ENCODE results near the gene NDUFS8.

NDUFS8 gene

GRCh38 chr11:68003846-68004550 is 26.5 kb upstream of the NDUFS8 start, which contains the start of gene UNC93B1:
TSS of gene UNC93B1 (minus strand) at chr11:68004097. CDS start at chr11:68004043, 54 bp downstream.
- peak; percentile 57 to 78 for DNase-seq

GRCh38 chr11:68004551-68005335 is 25.7 kb upstream of the NDUFS8 start:
- no peak for DNase-seq

GRCh38 chr11:68006606-68007166 is 23.8 kb upstream of the NDUFS8 start:
- DNase-seq, result no peak

GRCh38 chr11:68007498-68008380 is 22.7 kb upstream of the NDUFS8 start:
- no peak for DNase-seq

GRCh38 chr11:68008381-68009337 is 21.8 kb upstream of the NDUFS8 start:
- peak; percentile 54 to 68 for DNase-seq

GRCh38 chr11:68009391-68010089 is 20.9 kb upstream of the NDUFS8 start:
- peak; percentile 44 to 65 for DNase-seq

- peak; percentile 80 to 87 for DNase-seq
These were observed 20.1 kb upstream of the NDUFS8 start, which contains the start of gene ALDH3B1 for GRCh38 chr11:68010090-68011041. TSS of gene ALDH3B1 (plus strand) at chr11:68010327. CDS start at chr11:68015298, 4,971 bp downstream.

- DNase-seq, result peak; percentile 48 to 59
These were observed 19.2 kb upstream of the NDUFS8 start for GRCh38 chr11:68011051-68011943.

GRCh38 chr11:68012044-68012842 is 18.2 kb upstream of the NDUFS8 start:
- DNase-seq, result no peak

- no peak for DNase-seq
These were observed 17.5 kb upstream of the NDUFS8 start for GRCh38 chr11:68012843-68013610.

- DNase-seq, result no peak
These were observed 16.8 kb upstream of the NDUFS8 start for GRCh38 chr11:68013611-68014156.

GRCh38 chr11:68014157-68014946 is 16.1 kb upstream of the NDUFS8 start:
- DNase-seq, result peak in 1 of 2 experiments; percentile 15

- no peak for DNase-seq
These were observed 15.5 kb upstream of the NDUFS8 start for GRCh38 chr11:68014947-68015447.

- DNase-seq, result no peak
These were observed 15.0 kb upstream of the NDUFS8 start for GRCh38 chr11:68015467-68015866.

GRCh38 chr11:68016161-68016903 is 14.1 kb upstream of the NDUFS8 start:
- no peak for DNase-seq

Data from Kasumi-1 (cell line).